ENCODE measurements around the gene CMTM6. TPM values are rescaled to one million over a fixed set of nuclear protein-coding genes. Genes with fewer than 3 reads are reported as not detected.

CMTM6 gene
- total RNA-seq, 2 donors from 2014 or later = 79.8 to 237 TPM

DNA sequence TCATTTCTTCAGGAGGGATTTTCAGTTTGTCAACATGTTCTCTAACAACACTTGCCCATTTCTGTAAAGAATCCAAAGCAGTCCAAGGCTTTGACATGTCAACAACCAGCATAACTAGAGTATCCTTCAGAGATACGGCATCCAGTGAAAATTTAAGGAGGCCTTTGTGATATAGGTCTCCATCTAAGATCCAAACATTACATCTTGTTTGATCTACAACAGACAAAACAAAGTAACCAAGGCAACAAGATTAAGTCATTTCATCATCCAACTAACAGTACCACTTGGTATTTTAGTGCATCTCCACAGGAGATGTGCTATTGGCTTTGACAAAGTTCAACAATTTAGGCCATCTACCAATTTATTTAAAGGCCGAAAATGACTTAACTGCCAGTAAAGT lies 42.2 kb upstream of the CMTM6 start:
- Histone ChIP-seq H3K4me3 (no peak overlapping the region), H3K9me3 (no peaks in the 10 kb centered on the region), H3K27me3 (replicated peaks; ENCODE audit: insufficient read depth) (no peaks in the 10 kb centered on the region), H3K36me3 (no peaks in the 10 kb centered on the region), H3K27ac (no peak overlapping the region), H3K4me1 (replicated peaks) (no peaks in the 10 kb centered on the region)
- intact Hi-C loops (cut with DNase I) = no loop called here
- WGBS = 93% methylated on average over 2 of the region's 2 CpGs
- no peak for DNase-seq (ENCODE audit: low spot score)
- TF ChIP-seq, protein P1, sequence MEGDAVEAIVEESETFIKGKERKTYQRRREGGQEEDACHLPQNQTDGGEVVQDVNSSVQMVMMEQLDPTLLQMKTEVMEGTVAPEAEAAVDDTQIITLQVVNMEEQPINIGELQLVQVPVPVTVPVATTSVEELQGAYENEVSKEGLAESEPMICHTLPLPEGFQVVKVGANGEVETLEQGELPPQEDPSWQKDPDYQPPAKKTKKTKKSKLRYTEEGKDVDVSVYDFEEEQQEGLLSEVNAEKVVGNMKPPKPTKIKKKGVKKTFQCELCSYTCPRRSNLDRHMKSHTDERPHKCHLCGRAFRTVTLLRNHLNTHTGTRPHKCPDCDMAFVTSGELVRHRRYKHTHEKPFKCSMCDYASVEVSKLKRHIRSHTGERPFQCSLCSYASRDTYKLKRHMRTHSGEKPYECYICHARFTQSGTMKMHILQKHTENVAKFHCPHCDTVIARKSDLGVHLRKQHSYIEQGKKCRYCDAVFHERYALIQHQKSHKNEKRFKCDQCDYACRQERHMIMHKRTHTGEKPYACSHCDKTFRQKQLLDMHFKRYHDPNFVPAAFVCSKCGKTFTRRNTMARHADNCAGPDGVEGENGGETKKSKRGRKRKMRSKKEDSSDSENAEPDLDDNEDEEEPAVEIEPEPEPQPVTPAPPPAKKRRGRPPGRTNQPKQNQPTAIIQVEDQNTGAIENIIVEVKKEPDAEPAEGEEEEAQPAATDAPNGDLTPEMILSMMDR (IDR thresholded peaks at IDR 0.05) = no peak
- TF ChIP-seq POLR2A (IDR thresholded peaks at IDR 0.05) (no peak), POLR2AphosphoS5 (IDR thresholded peaks at IDR 0.05) (no peak)

DNA sequence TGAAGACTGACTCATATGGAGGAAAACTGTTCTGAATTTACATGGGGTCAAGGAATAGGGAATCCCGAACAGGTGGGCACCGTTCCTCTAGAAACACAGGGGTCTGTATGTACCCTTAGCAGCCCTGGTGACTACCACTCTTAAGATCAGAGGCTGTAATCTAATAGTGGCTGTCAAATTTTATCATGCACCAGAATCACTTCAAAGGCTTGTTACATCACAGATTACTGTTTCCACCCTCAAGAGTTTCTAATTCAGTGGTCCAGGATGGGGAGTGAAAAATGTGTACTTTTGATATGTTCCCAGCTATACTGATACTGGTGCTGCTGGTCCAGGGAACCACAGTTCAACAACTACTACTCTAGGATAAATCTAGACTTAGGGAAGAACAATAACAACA lies 40.2 kb upstream of the CMTM6 start:
- intact Hi-C loops (cut with DNase I) = no loop called here
- 92% methylated on average over 2 of the region's 2 CpGs for WGBS
- TF ChIP-seq, protein P1 (IDR thresholded peaks at IDR 0.05) = no peak
- TF ChIP-seq POLR2A (IDR thresholded peaks at IDR 0.05) (no peak), POLR2AphosphoS5 (IDR thresholded peaks at IDR 0.05) (no peak)

GRCh38 chr3:32540899-32541298 lies 38.2 kb upstream of the CMTM6 start:
- H3K4me1 ChIP-seq (replicated peaks) = no peaks in the 10 kb centered on the region
- no peak overlapping the region for H3K4me3 ChIP-seq
- WGBS = 74% methylated on average over 4 of the region's 4 CpGs
- H3K36me3 ChIP-seq = no peaks in the 10 kb centered on the region
- no peaks in the 10 kb centered on the region for H3K27me3 ChIP-seq (replicated peaks; ENCODE audit: insufficient read depth)
- TF ChIP-seq POLR2AphosphoS5 (IDR thresholded peaks at IDR 0.05) (no peak), POLR2A (IDR thresholded peaks at IDR 0.05) (no peak)
- TF ChIP-seq, protein P1 (IDR thresholded peaks at IDR 0.05) = no peak
- no peaks in the 10 kb centered on the region for H3K9me3 ChIP-seq
- no peak for DNase-seq (ENCODE audit: low spot score)
- intact Hi-C loops (cut with DNase I) = no loop called here
- H3K27ac ChIP-seq = no peak overlapping the region

More for the DNA sequence above, 40.2 kb upstream of the CMTM6 start:
- Histone ChIP-seq H3K4me1 (replicated peaks) (no peaks in the 10 kb centered on the region), H3K27ac (no peak overlapping the region), H3K36me3 (no peaks in the 10 kb centered on the region), H3K4me3 (no peak overlapping the region), H3K9me3 (no peaks in the 10 kb centered on the region), H3K27me3 (replicated peaks; ENCODE audit: insufficient read depth) (no peaks in the 10 kb centered on the region)
- no peak for DNase-seq (ENCODE audit: low spot score)

DNA sequence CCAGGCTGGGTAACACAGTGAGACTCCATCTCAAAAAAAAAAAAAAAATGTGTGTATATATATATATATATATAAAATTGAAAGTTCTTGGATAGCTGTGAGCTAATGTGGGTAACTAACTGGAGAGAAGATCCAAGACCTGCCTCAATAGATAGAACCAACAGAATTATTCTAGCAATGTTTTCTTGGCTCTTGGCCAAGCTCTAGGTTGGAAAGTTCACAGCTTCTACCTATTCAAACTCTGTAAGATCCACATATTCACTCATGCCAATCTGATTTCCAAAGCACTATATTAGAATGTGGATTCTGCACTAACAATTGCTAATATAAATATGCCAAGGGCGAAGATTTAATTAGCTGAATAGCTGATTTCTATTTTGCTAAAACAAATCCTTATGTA lies 29.8 kb upstream of the CMTM6 start:
- Histone ChIP-seq H3K4me1 (replicated peaks) (no peaks in the 10 kb centered on the region), H3K9me3 (no peaks in the 10 kb centered on the region), H3K36me3 (no peaks in the 10 kb centered on the region), H3K4me3 (no peak overlapping the region), H3K27me3 (replicated peaks; ENCODE audit: insufficient read depth) (no peaks in the 10 kb centered on the region), H3K27ac (no peak overlapping the region)
- DNase-seq (ENCODE audit: low spot score) = no peak
- 94% methylated on average over 1 of the region's 1 CpG for WGBS
- intact Hi-C loops (cut with DNase I) = no loop called here
- TF ChIP-seq POLR2A (IDR thresholded peaks at IDR 0.05) (no peak), POLR2AphosphoS5 (IDR thresholded peaks at IDR 0.05) (no peak)
- TF ChIP-seq, protein P1 (IDR thresholded peaks at IDR 0.05) = no peak

GRCh38 chr3:32531010-32531647 lies 28.5 kb upstream of the CMTM6 start:
- intact Hi-C loops (cut with DNase I) = no loop called here
- H3K27ac ChIP-seq = no peak overlapping the region
- no peaks in the 10 kb centered on the region for H3K36me3 ChIP-seq

More at GRCh38 chr3:32531010-32531647, 28.5 kb upstream of the CMTM6 start:
- H3K4me3 ChIP-seq = no peak overlapping the region
- no peaks in the 10 kb centered on the region for H3K4me1 ChIP-seq (replicated peaks)
- no peak for DNase-seq (ENCODE audit: low spot score)
- H3K9me3 ChIP-seq = no peaks in the 10 kb centered on the region
- TF ChIP-seq, protein P1 (IDR thresholded peaks at IDR 0.05) = no peak
- TF ChIP-seq POLR2AphosphoS5 (IDR thresholded peaks at IDR 0.05) (no peak), POLR2A (IDR thresholded peaks at IDR 0.05) (no peak)
- H3K27me3 ChIP-seq (replicated peaks; ENCODE audit: insufficient read depth) = no peaks in the 10 kb centered on the region

All from prostate gland (tissue), 2 donors.